HG03139 (cell line): ENCODE results near the gene SH3PXD2A.
"Not testable (repeated sequence)": the region's sequence is repeated elsewhere in the genome, so short reads cannot be mapped to it uniquely, and the experiment has no call there.

Source experiments
- ATAC-seq: cut with Tn5 transposase; IDR thresholded peaks from one replicate; pipeline ENCODE4 v1.9.1; 2021; ENCODE audit not compliant: unreplicated experiment

Gene SH3PXD2A

GRCh38 chr10:103668351-103669242 lies 186.8 kb downstream of the SH3PXD2A start:
- no peak for ATAC-seq

GRCh38 chr10:103667356-103667755 lies 188.0 kb downstream of the SH3PXD2A start:
- ATAC-seq: no peak

- no peak for ATAC-seq
Measured at GRCh38 chr10:103666762-103667150, 188.6 kb downstream of the SH3PXD2A start.

DNA sequence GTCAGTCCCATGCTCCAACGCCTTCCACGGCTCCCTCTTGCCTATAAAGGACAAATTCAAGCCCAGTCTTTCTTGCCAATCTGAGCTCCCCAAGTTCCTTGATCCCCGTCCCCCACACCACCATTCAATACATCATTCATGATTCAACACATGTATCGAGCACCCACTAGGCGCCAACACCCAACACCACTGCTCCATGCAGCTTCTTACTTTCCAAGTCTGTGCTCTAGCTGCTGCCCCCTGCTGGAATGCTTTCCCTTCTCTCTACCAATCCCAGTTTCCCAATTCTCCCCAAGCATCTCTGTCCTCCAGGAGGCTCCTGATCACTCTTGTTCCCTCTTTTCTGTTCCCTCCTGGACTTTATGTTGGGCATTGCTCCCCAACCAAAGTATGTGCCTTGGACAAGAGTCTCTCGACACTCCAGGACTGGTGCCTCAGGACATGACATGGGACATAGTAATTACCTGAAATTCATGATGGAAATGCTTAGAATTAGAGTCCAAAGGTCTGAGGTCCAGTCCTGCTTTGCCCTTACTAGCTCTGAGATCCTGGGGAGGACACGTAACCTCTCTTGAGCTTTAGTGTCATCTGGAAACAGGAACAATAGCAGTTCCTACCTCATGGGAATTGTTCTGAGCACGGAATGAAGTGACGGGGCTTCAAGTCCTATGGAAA lies 189.2 kb downstream of the SH3PXD2A start:
- no peak for ATAC-seq

DNA sequence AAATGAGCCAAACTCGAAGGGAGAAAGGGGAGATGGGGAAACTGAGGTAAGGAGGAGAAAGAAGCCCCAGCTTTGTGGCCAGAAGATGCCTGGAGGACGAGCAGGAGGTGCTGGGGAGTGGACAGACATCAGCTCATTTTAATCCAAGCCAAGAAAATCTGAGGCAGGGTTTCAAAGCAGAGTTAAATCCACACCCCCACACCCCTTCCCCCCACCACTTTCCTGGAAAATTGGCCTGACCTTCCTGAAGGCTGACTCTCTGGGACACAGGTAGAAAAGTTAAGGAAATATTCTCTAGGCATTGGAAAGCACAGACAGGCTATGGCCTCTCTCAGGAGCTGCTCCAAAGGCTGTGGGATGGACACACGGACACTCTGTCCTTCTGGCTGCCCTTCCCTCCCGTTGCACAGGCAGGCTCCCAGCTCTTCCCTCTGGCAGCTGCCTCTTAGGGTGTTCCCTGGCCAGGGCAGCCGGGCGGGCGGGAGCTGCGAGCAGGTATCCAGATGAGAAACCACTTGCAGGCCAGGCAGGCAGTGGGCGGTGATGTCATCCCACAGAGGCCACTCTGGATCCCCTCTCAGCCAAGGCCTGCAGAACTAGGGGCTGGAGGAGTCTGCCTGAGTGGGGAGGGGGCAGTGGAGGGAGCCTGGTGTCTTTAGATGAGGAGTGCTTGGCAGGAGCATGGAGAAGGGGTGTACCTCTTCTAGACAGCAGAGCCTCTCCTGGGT lies 190.1 kb downstream of the SH3PXD2A start:
- no peak for ATAC-seq

- ATAC-seq: no peak
Measured at GRCh38 chr10:103663802-103664201, 191.6 kb downstream of the SH3PXD2A start.

- no peak for ATAC-seq
Measured at GRCh38 chr10:103663236-103663635, 192.1 kb downstream of the SH3PXD2A start.

- ATAC-seq: not testable (repeated sequence)
Measured at GRCh38 chr10:103662704-103663103, 192.7 kb downstream of the SH3PXD2A start.

- ATAC-seq: no peak
Measured at GRCh38 chr10:103661198-103661950, 194.0 kb downstream of the SH3PXD2A start.

- peak; percentile 26 for ATAC-seq
Measured at GRCh38 chr10:103660364-103661197, 194.8 kb downstream of the SH3PXD2A start.

- peak; percentile 65 for ATAC-seq
Measured at GRCh38 chr10:103659674-103660363, 195.6 kb downstream of the SH3PXD2A start.

- no peak for ATAC-seq
Measured at GRCh38 chr10:103658049-103658577, 197.3 kb downstream of the SH3PXD2A start.

DNA sequence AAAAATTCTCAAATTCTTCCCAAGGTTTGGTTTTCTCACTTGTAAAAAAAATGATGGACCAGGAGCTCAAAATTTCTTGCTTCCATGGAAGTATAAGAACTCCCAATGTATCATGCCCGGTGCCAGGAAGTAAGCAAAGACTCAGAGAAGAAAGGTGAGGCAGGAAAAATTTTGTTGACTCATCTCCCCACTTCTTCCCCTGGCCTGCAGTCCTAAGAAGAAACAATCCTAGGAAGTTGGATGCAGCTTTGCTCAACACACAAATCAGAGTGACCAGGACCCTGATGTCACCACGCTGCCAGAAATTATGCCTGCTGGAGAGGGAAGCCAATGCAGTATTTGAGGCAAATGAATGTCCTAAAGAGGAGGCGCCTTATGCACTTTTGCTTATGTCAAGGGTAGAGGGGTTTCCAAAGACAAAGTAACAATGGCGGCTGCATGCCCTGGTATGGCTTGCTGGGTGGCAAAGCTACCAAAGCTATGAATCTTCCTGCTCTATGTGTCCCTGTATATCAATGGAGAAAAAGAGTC lies 198.2 kb downstream of the SH3PXD2A start:
- ATAC-seq: no peak

GRCh38 chr10:103654925-103655324 lies 200.5 kb downstream of the SH3PXD2A start:
- no peak for ATAC-seq

DNA sequence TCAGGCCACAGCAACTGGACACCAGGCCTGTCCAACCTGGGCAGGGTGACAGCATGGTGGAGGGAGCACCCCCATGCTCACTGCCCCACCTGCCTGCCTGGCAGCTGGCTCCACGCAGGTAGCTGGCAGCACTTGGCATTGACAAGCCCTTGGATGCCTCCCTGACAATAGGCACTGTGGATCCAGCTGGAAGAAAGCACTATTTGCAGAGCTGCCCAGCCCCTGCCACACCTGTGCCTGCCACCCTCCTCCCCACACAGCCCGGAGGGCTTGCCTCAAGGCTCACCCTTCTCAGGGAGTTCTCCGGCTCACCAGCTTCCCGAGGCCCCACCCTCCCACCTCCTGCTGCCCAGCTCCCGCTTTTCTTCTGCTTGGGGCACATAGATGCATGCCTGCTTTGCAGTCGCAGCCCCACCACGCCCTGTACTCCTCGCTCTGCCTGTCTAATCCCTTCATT lies 201.8 kb downstream of the SH3PXD2A start:
- no peak for ATAC-seq

GRCh38 chr10:103652599-103653281 lies 202.6 kb downstream of the SH3PXD2A start:
- ATAC-seq: no peak

DNA sequence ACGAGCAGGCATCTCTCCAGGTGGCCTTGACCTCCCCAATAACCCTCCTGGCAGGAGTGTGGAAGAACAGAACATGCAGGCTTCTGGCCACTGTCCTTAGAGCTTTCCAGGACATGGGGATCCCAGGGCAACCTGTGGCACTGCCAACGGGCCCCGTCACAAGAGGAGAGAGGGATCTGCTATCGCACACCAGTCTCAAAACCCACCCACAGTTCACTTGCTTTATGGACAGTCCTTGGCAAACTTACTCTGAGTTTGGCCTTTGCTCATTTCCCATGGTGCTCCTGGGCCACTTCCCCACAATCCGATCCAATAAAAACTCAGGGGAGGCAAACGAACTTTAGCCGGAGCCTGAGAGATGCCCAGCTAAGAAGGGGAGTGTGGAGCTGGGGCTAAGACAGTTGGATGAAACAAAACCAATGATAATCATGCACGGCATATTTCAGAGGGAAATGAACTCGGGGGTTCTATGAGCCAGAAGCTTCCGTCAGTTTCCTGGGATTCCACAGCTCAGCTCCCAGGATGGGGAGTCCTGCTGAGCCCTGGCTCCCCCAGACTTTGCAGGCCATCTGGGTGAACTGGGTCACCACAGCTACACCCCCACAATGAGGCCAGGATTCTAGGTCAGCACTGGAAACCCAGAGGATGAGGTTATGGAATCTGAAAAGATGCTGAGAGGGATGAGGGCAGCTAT lies 203.4 kb downstream of the SH3PXD2A start:
- no peak for ATAC-seq

- ATAC-seq: no peak
Measured at GRCh38 chr10:103651333-103651732, 204.0 kb downstream of the SH3PXD2A start.
